GM12801 (cell line): Measurements from ENCODE around the gene KRT80.

Experiments
- TF ChIP-seq, protein P1 (sequence below): IDR thresholded peaks from one replicate; pipeline ENCODE4 v1.5.1; 2011; ENCODE audit warnings: control low read depth; ENCODE audit not compliant: insufficient read length; ENCODE audit errors: extremely low read depth

Gene KRT80

DNA sequence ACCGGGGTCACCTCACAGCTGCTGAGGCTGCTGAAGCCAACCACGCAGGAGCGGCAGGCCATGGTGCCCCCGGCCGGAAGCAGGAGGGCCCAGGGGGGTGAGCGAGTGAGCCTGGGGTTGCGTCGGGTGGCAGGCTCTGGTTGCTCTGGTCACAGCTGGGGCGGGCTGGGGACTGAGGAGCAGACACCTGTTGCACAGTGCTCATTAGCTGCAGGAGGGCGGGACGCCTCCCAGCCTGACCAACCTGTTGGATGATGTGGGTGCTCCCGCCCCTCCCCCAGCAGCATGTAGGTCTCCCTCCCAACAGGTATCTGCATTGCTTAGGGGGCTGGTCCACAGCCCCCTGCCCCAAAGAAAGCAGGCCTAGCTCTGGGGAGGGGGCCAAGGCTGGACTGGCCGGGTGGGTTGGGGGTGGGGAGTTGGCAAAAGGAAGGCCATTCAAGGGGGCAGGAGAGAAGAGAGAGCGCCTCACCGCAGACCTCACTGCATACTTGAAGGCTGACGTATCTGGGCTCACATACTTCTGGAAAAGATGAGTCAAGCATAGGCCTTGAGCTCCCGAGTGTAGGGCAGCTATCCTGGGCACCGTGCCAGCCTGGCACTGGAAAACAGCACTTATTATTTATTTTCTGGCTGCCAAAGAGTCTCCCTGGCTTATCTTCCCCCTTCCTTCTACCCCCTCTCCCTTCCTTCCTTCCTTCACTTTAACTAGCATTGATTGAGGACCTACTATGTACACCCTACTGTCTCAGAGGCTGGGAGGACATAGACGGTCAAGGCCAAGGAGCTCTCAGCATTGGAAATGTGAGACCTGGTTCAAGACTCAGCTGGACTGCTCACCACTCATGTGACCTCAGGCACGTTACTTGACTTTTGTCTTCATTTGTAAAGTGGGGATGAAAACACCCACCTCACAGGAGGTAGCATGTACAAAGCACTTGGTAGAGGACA, at the start of gene KRT80:
KRT80 (minus strand) TSS at position 174 of the 951 bp plus-strand sequence; CDS start at position 62, 112 bp downstream.
- TF ChIP-seq, protein P1, sequence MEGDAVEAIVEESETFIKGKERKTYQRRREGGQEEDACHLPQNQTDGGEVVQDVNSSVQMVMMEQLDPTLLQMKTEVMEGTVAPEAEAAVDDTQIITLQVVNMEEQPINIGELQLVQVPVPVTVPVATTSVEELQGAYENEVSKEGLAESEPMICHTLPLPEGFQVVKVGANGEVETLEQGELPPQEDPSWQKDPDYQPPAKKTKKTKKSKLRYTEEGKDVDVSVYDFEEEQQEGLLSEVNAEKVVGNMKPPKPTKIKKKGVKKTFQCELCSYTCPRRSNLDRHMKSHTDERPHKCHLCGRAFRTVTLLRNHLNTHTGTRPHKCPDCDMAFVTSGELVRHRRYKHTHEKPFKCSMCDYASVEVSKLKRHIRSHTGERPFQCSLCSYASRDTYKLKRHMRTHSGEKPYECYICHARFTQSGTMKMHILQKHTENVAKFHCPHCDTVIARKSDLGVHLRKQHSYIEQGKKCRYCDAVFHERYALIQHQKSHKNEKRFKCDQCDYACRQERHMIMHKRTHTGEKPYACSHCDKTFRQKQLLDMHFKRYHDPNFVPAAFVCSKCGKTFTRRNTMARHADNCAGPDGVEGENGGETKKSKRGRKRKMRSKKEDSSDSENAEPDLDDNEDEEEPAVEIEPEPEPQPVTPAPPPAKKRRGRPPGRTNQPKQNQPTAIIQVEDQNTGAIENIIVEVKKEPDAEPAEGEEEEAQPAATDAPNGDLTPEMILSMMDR: no peak

DNA sequence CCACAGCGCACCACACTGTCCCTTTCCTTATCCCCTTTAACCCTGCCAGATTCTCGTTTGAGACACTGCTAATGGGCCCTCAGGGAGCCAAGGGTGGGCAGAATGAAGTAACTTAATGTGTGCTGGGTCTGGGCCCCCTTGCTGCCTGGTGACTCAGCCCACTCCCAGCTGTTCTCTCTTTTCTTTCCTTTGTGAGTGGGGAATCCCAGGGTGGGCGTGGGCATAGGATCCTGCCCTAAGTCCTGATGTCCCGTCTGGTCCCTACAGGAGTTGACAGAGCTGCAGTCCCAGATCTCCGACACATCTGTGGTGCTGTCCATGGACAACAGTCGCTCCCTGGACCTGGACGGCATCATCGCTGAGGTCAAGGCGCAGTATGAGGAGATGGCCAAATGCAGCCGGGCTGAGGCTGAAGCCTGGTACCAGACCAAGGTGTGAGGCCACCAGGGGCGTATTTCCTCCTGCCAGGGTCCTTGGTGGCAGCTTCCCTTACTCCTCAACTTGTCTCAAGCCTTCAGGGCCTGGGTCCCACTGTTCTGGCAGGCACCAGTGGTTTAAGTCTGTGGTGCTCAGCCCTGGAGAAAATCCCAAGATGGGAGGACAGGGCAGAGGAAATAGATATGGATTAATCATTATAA, 49.5 kb upstream of the KRT80 start:
- TF ChIP-seq, protein P1: no peak

DNA sequence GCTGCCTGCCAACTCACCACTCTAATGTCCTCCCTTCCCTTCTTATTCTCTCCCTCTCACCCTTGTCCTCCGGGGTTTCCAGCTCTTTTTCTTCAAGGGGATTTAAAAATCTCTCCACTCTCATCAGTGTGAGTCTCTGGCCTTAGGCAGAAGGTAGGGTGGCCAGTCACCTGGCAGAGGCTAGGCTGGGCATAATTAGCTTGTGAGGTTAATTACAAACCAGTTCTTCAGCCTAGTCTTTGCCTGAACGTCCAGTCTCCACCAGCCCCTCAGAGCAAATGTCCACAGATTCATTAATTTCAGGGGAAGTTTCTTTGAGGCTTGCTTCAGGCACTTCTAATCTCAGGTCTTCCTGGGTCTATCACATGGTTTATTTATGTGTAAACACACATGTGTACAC, 48.0 kb upstream of the KRT80 start:
- TF ChIP-seq, protein P1: no peak

DNA sequence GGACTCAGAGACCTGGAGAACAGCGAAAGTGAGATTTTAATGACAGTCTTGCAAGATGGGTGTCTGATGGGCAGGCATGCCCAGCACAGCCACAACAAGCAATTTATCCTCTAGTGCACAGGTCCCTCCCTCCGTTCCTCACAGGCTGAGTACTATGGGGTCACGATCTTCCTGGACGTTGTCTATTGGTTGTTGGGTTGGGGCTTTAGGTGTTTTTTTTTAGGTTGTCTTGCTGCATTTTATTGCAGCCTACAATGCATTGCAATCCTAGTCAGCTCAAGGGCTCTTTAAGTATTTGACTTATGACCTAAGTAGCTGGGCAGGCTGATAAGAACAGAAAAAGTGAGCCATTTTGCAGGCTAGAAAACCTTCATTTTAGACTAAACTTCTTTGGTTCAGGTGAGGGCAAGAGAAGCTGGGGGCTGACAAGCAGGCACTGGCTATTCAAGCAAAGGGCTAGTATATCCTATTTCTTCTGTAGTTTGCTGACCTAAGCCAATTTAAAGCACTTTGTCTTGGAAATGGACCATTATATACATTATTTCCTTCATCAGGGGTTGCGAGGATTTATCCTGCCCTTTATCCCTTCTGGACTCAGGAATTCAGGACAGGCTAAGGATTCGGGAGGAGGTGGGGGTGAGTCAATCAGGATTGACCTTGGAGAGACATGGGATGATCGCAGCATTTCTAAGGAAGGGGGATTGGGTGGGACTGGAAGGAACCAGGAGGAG, 47.3 kb upstream of the KRT80 start:
- TF ChIP-seq, protein P1: no peak

DNA sequence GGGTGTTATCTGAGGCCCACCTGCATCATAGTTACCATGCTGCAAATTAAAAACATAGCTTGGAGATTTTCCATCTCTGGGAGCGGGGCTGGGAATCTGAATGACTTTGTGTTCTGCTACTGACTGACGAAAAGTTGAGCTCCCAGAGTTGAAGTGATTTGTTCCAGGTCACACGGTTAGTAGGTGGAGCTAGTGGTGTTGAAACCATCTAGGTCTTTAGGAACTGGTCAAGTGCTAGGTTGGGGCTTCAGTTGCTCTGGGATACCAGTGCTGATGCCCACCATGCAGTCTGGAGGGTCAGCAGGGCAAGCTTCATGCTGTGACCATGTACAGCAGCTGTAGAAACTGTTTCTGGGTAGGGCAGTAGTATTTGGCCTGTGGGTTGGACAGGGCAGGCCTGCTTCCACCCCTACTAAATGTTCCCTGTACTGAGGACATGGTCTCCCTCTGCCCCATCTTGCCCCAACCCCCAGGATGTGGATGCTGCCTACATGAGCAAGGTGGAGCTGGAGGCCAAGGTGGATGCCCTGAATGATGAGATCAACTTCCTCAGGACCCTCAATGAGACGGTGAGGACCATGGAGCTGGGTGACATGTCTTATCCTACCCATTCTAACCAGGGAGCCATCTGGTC, 46.5 kb upstream of the KRT80 start:
- TF ChIP-seq, protein P1: no peak

DNA sequence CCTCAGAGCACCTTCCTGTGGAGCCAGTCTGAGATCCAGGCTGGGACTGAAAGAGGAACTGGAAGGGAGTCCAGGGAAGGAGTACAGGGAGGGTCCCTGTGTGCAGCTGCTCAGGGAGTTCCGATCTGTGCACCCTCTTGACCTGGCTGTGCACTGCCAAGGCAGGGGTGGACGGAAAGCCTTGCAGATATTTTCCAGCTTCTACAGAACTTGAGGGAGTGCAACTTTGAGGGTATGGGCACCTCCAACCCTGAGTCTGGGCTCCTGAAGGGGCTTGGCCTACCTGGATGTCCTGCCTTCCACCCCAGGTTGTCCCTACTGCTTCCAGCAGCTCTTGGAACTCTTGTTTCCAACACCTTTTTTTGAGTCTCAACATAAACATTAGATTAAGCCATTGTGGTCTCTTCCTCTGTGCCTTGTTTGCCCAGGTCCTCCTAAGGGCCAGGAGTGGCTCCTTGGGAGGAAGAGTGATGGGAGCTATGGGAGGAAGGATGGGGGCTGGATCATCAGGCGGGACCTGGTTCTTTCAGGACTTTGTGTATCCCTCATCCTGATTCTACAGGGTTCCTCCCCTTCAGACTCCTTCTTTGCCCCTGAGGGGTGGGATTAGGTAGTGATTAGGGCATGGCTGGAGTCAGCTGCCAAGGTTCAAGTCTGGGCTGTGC, 44.7 kb upstream of the KRT80 start:
- TF ChIP-seq, protein P1: no peak
